Trophoblast cell (in vitro differentiated cells and primary cell): Measurements from ENCODE around the gene LIPE.
A peak's percentile ranks its signal among the peaks of the same experiment; 100 is the strongest.

Experiments
- DNase-seq, 2 donors: peaks; one replicate each; pipeline ENCODE4 v3.0.0-alpha.2; 2016
- H2AFZ ChIP-seq: 2 replicates; pipeline ENCODE4 v1.6.1; 2013; ENCODE audit warnings: low read length, moderate library complexity, mild to moderate bottlenecking; ENCODE audit not compliant: insufficient read depth, poor library complexity
- H2AK5ac ChIP-seq: 2 replicates; pipeline ENCODE4 v1.6.1; 2013; ENCODE audit warnings: mild to moderate bottlenecking, low read length
- H2BK120ac ChIP-seq: 2 replicates; pipeline ENCODE4 v1.6.1; 2013; ENCODE audit warnings: low read length, mild to moderate bottlenecking, moderate library complexity; ENCODE audit not compliant: insufficient read depth, poor library complexity
- H2BK12ac ChIP-seq: 2 replicates; pipeline ENCODE4 v1.6.1; 2013; ENCODE audit warnings: mild to moderate bottlenecking, low read length, moderate library complexity
- H2BK5ac ChIP-seq: 2 replicates; pipeline ENCODE4 v1.6.1; 2013; ENCODE audit warnings: low read length, low read depth, moderate library complexity, mild to moderate bottlenecking; ENCODE audit not compliant: poor library complexity
- H3K14ac ChIP-seq: 2 replicates; pipeline ENCODE4 v1.6.1; 2013; ENCODE audit warnings: mild to moderate bottlenecking, low read length
- H3K18ac ChIP-seq: 2 replicates; pipeline ENCODE4 v1.6.1; 2013; ENCODE audit warnings: mild to moderate bottlenecking, low read length
- H3K23ac ChIP-seq: 2 replicates; pipeline ENCODE4 v1.6.1; 2013; ENCODE audit warnings: low read length
- H3K27ac ChIP-seq: 2 replicates; pipeline ENCODE4 v1.5.1; 2013; ENCODE audit warnings: low read depth, mild to moderate bottlenecking, inconsistent platforms, low read length, moderate library complexity
- H3K27me3 ChIP-seq: 2 replicates; pipeline ENCODE4 v1.6.1; 2013; ENCODE audit warnings: inconsistent platforms, mild to moderate bottlenecking, low read length, moderate library complexity; ENCODE audit not compliant: insufficient read depth
- H3K36me3 ChIP-seq, 2 experiments: 1 replicate in 1 of 2; 2 replicates in 1 of 2; pipeline ENCODE4 v1.6.1; 2013; ENCODE audit warnings: low read length in 2 of 2, mild to moderate bottlenecking in 2 of 2, moderate library complexity in 1 of 2; ENCODE audit not compliant: insufficient read depth in 2 of 2, control insufficient read depth in 1 of 2
- H3K4ac ChIP-seq: 2 replicates; pipeline ENCODE4 v1.6.1; 2013; ENCODE audit warnings: low read depth, mild to moderate bottlenecking, low read length, moderate library complexity
- H3K4me1 ChIP-seq, 2 experiments: 1 replicate in 1 of 2; 2 replicates in 1 of 2; pipeline ENCODE4 v1.6.1; 2013; ENCODE audit warnings: low read length in 2 of 2, mild to moderate bottlenecking in 2 of 2, moderate library complexity in 1 of 2; ENCODE audit not compliant: insufficient read depth in 2 of 2, control insufficient read depth in 1 of 2
- H3K4me2 ChIP-seq: 2 replicates; pipeline ENCODE4 v1.6.1; 2013; ENCODE audit warnings: inconsistent platforms, mild to moderate bottlenecking, low read length, moderate library complexity
- H3K4me3 ChIP-seq: 2 replicates; pipeline ENCODE4 v1.5.1; 2013; ENCODE audit warnings: mild to moderate bottlenecking, low read depth, low read length, inconsistent platforms
- H3K79me1 ChIP-seq: one replicate; pipeline ENCODE4 v1.6.1; 2013; ENCODE audit warnings: low read length
- H3K79me2 ChIP-seq: 2 replicates; pipeline ENCODE4 v1.6.1; 2013; ENCODE audit warnings: low read length, mild to moderate bottlenecking; ENCODE audit not compliant: control insufficient read depth, insufficient read depth, poor library complexity
- H3K9ac ChIP-seq: 2 replicates; pipeline ENCODE4 v1.6.1; 2013; ENCODE audit warnings: mild to moderate bottlenecking, low read length
- H3K9me3 ChIP-seq: 2 replicates; pipeline ENCODE4 v1.6.1; 2013; ENCODE audit warnings: low read depth, mild to moderate bottlenecking, control low read depth, inconsistent platforms, low read length; ENCODE audit not compliant: insufficient read depth
- H4K12ac ChIP-seq: 2 replicates; pipeline ENCODE4 v1.6.1; 2013; ENCODE audit warnings: low read depth, mild to moderate bottlenecking, low read length, moderate library complexity
- H4K8ac ChIP-seq: 2 replicates; pipeline ENCODE4 v1.6.1; 2013; ENCODE audit warnings: low read depth, mild to moderate bottlenecking, low read length, moderate library complexity
- H4K91ac ChIP-seq: one replicate; pipeline ENCODE4 v1.6.1; 2013; ENCODE audit warnings: low read depth, mild to moderate bottlenecking, low read length, moderate library complexity
- WGBS: extraction: QIAGEN DNeasy Blood & Tissue Kit; methylation state at CpG from one replicate; pipeline ENCODE4 v1.1.7; 2013; ENCODE audit warnings: missing lambda C conversion rate; ENCODE audit not compliant: insufficient read length, insufficient coverage; ENCODE audit errors: extremely low coverage; 5-methylcytosine and 5-hydroxymethylcytosine counted together

Gene LIPE

DNA sequence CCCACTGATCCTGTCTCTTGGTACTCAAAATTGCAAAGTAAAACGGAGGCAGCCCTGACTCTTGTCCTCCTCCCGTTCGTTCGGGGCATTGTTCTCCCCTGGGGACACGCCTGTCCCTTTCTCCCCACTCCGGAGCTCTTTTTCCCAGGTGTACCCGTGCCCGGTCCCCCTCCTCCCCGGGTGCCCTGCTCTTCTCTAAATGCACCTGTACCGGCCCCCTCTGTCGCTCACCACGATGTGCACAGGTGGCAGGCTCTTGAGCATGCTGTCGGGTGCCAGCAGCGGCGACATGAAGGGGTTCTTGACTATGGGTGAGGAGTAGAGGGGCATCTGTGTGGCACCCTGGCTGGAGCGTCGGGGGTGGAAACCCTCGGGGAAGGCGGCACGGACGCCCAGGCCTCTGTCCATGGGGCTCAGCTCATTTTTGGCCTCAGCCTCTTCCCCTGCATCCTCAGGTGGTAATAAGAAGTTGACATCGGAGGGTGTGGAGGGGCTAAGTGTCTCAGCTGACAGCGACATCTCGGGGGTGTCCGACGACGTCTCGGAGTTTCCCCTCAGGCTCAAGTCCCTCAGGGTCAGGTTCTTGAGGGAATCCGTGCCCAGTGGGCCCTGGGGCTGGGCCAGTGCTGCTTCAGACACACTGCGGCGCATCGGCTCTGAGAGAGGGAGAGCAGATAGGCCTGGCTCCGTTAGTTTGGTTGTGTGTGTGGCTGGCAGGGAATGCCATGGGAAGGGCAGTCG, 24.6 kb downstream of the LIPE start:
- no peak overlapping the region for H2AK5ac ChIP-seq
- H2BK120ac ChIP-seq: no peak overlapping the region
- no peak overlapping the region for H3K4me3 ChIP-seq
- no peaks in the 10 kb centered on the region for H3K36me3 ChIP-seq
- H3K79me1 ChIP-seq: peaks cover 2% of the 10 kb centered on the region
- no peak overlapping the region for H2BK5ac ChIP-seq
- H4K8ac ChIP-seq: no peak overlapping the region
- H4K91ac ChIP-seq: no peak overlapping the region
- H3K18ac ChIP-seq: no peak overlapping the region
- H3K4me2 ChIP-seq: peak overlapping the region; percentile 81
- no peak overlapping the region for H3K14ac ChIP-seq
- no peak for DNase-seq
- peaks cover 2% of the 10 kb centered on the region for H3K79me2 ChIP-seq
- H3K27me3 ChIP-seq: peaks cover 2% of the 10 kb centered on the region
- peaks cover 1% of the 10 kb centered on the region for H3K9me3 ChIP-seq
- H3K27ac ChIP-seq: no peak overlapping the region
- no peak overlapping the region for H4K12ac ChIP-seq
- H2AFZ ChIP-seq: no peak overlapping the region
- no CpG with 5 or more reads among the region's 34 CpGs for WGBS
- H2BK12ac ChIP-seq: no peak overlapping the region
- H3K23ac ChIP-seq: no peak overlapping the region
- H3K9ac ChIP-seq: no peak overlapping the region
- H3K4me1 ChIP-seq: peaks cover 6 to 10% of the 10 kb centered on the region in 2 experiments
- H3K4ac ChIP-seq: no peak overlapping the region

DNA sequence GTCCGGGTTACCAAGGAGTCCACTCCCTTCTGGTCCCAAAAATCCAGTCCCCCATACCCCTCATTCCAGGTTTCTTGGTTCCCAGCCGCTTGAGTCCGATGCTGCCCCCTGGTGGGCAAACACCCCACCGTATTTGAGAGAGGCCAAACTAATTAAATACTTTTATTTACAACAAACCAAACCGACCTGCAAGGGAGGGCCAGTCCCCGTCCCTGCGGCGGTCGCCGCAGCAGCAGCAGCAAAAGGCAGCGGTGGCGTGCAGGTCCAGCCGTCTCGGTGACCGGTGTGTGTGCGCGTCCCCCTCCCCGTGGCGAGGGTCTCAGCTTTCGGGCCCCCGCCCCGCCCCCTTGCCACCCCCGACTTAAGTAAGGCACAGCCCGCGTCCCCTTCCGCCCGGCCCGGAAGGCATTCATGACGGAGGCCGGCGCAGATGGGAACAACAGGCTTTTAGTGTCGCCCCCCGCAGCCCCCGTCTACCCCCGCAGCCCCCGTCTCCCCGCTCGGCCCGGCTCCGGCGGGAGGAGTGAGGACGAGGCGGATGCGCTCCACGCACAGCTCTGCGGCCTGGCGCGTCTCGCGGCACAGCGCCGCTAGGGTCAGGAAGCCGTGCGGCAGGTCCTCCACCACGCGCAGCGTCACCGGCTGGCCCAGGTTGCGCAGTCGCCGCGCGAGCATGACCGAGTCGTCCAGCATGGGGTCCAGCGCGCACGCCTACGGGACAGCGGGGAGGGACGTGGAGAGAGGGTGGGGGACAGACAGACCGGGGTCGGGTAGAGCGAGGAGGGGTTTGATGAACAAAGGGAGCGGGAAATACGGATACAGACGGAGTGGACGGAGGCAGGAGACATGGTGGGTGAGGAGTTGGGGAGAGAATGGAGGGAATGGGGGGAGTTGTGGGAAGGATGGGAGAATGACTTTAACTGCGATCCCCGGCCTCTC, 25.6 kb downstream of the LIPE start:
- no peak overlapping the region for H3K4ac ChIP-seq
- no peak overlapping the region for H3K27ac ChIP-seq
- no peak overlapping the region for H2AK5ac ChIP-seq
- H2AFZ ChIP-seq: peak overlapping the region; percentile 64
- H3K23ac ChIP-seq: no peak overlapping the region
- H4K91ac ChIP-seq: no peak overlapping the region
- no peak overlapping the region for H2BK120ac ChIP-seq
- peaks cover 8% of the 10 kb centered on the region for H3K79me1 ChIP-seq
- H3K9me3 ChIP-seq: peaks cover 1% of the 10 kb centered on the region
- H3K27me3 ChIP-seq: peaks cover 2% of the 10 kb centered on the region
- H2BK5ac ChIP-seq: no peak overlapping the region
- H3K18ac ChIP-seq: no peak overlapping the region
- H3K14ac ChIP-seq: no peak overlapping the region
- peak; percentile 52 to 73 for DNase-seq
- no peaks in the 10 kb centered on the region for H3K36me3 ChIP-seq
- no peak overlapping the region for H2BK12ac ChIP-seq
- peak overlapping the region; percentile 81 for H3K4me2 ChIP-seq
- H3K79me2 ChIP-seq: peaks cover 2% of the 10 kb centered on the region
- no CpG with 5 or more reads among the region's 80 CpGs for WGBS
- no peak overlapping the region for H3K9ac ChIP-seq
- peak overlapping the region; percentile 61 for H4K8ac ChIP-seq
- peaks cover 9 to 14% of the 10 kb centered on the region in 2 experiments for H3K4me1 ChIP-seq
- H3K4me3 ChIP-seq: peak overlapping the region; percentile 80
- peak overlapping the region; percentile 8 for H4K12ac ChIP-seq

- no peak overlapping the region for H3K4me2 ChIP-seq
- peaks cover 2% of the 10 kb centered on the region for H3K27me3 ChIP-seq
- H3K79me2 ChIP-seq: peaks cover 5% of the 10 kb centered on the region
- H3K9me3 ChIP-seq: peaks cover 1% of the 10 kb centered on the region
- peaks cover 12% of the 10 kb centered on the region for H3K79me1 ChIP-seq
- no peak overlapping the region for H3K4me3 ChIP-seq
- no peak overlapping the region for H3K9ac ChIP-seq
- no CpG with 5 or more reads among the region's 1 CpG for WGBS
- no peak overlapping the region for H4K8ac ChIP-seq
- H2AFZ ChIP-seq: no peak overlapping the region
- H2BK12ac ChIP-seq: no peak overlapping the region
- no peak overlapping the region for H4K91ac ChIP-seq
- H3K4me1 ChIP-seq: peaks cover 13 to 18% of the 10 kb centered on the region in 2 experiments
- no peak overlapping the region for H2BK120ac ChIP-seq
- DNase-seq: no peak
- no peak overlapping the region for H2BK5ac ChIP-seq
- no peak overlapping the region for H3K23ac ChIP-seq
- no peak overlapping the region for H3K27ac ChIP-seq
- H4K12ac ChIP-seq: no peak overlapping the region
- no peak overlapping the region for H3K14ac ChIP-seq
- no peak overlapping the region for H3K18ac ChIP-seq
- H2AK5ac ChIP-seq: no peak overlapping the region
- H3K36me3 ChIP-seq: no peaks in the 10 kb centered on the region
- no peak overlapping the region for H3K4ac ChIP-seq
These were observed 26.8 kb downstream of the LIPE start for GRCh38 chr19:42400404-42400803.

DNA sequence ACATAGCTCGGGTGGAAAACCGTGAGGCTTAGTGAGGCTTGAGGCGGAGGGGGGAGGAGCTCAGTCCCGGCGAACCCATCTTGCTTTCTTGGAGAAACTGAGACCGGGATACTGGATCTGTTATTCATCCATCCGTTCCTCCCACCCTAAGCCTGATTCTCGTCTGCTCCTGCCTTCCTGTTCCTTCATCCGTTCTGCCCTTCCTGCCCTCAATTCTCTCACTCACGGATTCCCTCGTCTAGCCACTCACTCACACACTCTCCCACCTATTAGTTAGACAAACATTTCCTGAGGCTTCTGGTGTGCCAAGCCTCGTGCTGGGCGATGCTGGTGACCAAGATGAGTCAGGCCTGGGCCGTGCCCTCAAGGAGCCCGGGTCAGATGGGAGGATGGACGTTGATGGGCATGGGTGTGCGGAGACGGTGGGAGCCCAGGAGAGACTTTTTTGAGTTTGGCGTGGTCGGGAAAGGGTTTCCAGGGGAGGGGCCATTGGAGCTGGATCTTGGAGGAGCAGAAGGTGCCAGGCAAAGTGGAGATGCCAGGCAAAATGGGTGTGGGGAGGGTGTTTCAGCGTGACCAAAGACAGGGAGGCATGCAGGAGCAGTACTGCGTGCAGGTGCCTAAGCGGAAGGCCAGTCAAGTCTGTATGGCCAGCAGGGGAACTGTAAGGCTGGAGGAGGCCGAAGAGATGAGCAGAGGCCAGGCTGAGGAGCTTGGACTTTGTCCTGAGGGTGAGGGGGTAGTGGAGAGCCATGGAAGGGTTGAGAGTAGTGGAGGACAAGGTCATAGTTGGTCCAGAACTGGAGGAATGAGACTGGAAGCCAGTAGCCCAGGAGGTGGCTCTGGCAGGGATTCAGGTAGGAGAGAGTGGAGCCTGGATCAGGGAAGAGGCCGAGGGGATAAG, 29.7 kb downstream of the LIPE start:
- Histone ChIP-seq H3K79me1 (peaks cover 12% of the 10 kb centered on the region), H2BK5ac (no peak overlapping the region), H3K4me2 (peak overlapping the region; percentile 75), H3K4ac (peak overlapping the region; percentile 3), H3K9me3 (peaks cover 1% of the 10 kb centered on the region), H3K23ac (no peak overlapping the region), H2AK5ac (peak overlapping the region; percentile 1), H3K36me3 (no peaks in the 10 kb centered on the region), H3K9ac (peak overlapping the region; percentile 30), H3K14ac (peak overlapping the region; percentile 32), H3K18ac (peak overlapping the region; percentile 20), H4K12ac (peak overlapping the region; percentile 20), H3K4me3 (peak overlapping the region; percentile 71), H3K79me2 (peaks cover 5% of the 10 kb centered on the region), H2BK12ac (no peak overlapping the region), H3K4me1 (peaks cover 13 to 18% of the 10 kb centered on the region in 2 experiments), H3K27me3 (peaks cover 2% of the 10 kb centered on the region), H2BK120ac (no peak overlapping the region), H4K8ac (peak overlapping the region; percentile 39), H2AFZ (peak overlapping the region; percentile 38), H4K91ac (no peak overlapping the region), H3K27ac (peak overlapping the region; percentile 39)
- no peak for DNase-seq
- no CpG with 5 or more reads among the region's 25 CpGs for WGBS
